ENCODE results near the gene GRIP1.

- TF ChIP-seq CTCF (IDR thresholded peaks at IDR 0.05 in 4 of 5, conservative IDR thresholded peaks at IDR 0.05 in 1 of 5) = no peak
- no peak for TF ChIP-seq POLR2A (IDR thresholded peaks at IDR 0.05)
Observed at GRCh38 chr12:66596199-66596598, 82.7 kb downstream of the GRIP1 start.
